Measurements from ENCODE around the gene DNAAF8.

DNAAF8 gene

GRCh38 chr16:4700997-4701743, 33.2 kb upstream of the DNAAF8 start:
- H3K36me3 ChIP-seq (ENCODE audit: insufficient read depth, insufficient read length, low read length) = peaks cover 87% of the 10 kb centered on the region

GRCh38 chr16:4701791-4702465, 32.4 kb upstream of the DNAAF8 start:
- H3K4me3 ChIP-seq (ENCODE audit: insufficient read length, low read depth) = no peak overlapping the region
- H3K36me3 ChIP-seq (ENCODE audit: insufficient read depth, insufficient read length, low read length) = peaks cover 86% of the 10 kb centered on the region
- DNase-seq (ENCODE audit: low read depth, low spot score) = no peak
- H3K9me3 ChIP-seq (ENCODE audit: insufficient read depth, low read length) = no peaks in the 10 kb centered on the region
- TF ChIP-seq YY1 (IDR thresholded peaks at IDR 0.05; ENCODE audit: insufficient read depth, insufficient read length) (no peak), SUZ12 (IDR thresholded peaks at IDR 0.05; ENCODE audit: extremely low read depth, insufficient read depth, insufficient read length) (no peak), ZNF274 (IDR thresholded peaks at IDR 0.05; ENCODE audit: low read depth, low read length) (no peak)
- no peaks in the 10 kb centered on the region for H3K4me1 ChIP-seq (ENCODE audit: insufficient read depth, insufficient read length)
- no peak overlapping the region for H3K9ac ChIP-seq (ENCODE audit: insufficient read length, low read depth)
- no peaks in the 10 kb centered on the region for H3K27me3 ChIP-seq (ENCODE audit: insufficient read depth, insufficient read length)

More at GRCh38 chr16:4700997-4701743, 33.2 kb upstream of the DNAAF8 start:
- H3K27me3 ChIP-seq (ENCODE audit: insufficient read depth, insufficient read length) = no peaks in the 10 kb centered on the region
- TF ChIP-seq ZNF274 (IDR thresholded peaks at IDR 0.05; ENCODE audit: low read depth, low read length) (no peak), SUZ12 (IDR thresholded peaks at IDR 0.05; ENCODE audit: extremely low read depth, insufficient read depth, insufficient read length) (no peak), YY1 (IDR thresholded peaks at IDR 0.05; ENCODE audit: insufficient read depth, insufficient read length) (no peak)
- H3K4me3 ChIP-seq (ENCODE audit: insufficient read length, low read depth) = no peak overlapping the region
- H3K9ac ChIP-seq (ENCODE audit: insufficient read length, low read depth) = no peak overlapping the region
- DNase-seq (ENCODE audit: low read depth, low spot score) = no peak
- peaks cover 4% of the 10 kb centered on the region for H3K4me1 ChIP-seq (ENCODE audit: insufficient read depth, insufficient read length)
- H3K9me3 ChIP-seq (ENCODE audit: insufficient read depth, low read length) = no peaks in the 10 kb centered on the region

- Histone ChIP-seq H3K9me3 (ENCODE audit: insufficient read depth, low read length) (no peaks in the 10 kb centered on the region), H3K27me3 (ENCODE audit: insufficient read depth, insufficient read length) (no peaks in the 10 kb centered on the region), H3K4me3 (ENCODE audit: insufficient read length, low read depth) (no peak overlapping the region), H3K9ac (ENCODE audit: insufficient read length, low read depth) (no peak overlapping the region), H3K36me3 (ENCODE audit: insufficient read depth, insufficient read length, low read length) (peaks cover 85% of the 10 kb centered on the region), H3K4me1 (ENCODE audit: insufficient read depth, insufficient read length) (no peaks in the 10 kb centered on the region)
- no peak for TF ChIP-seq SUZ12 (IDR thresholded peaks at IDR 0.05; ENCODE audit: extremely low read depth, insufficient read depth, insufficient read length)
- no peak for TF ChIP-seq YY1 (IDR thresholded peaks at IDR 0.05; ENCODE audit: insufficient read depth, insufficient read length)
- no peak for DNase-seq (ENCODE audit: low read depth, low spot score)
Observed at GRCh38 chr16:4702466-4702808, 31.9 kb upstream of the DNAAF8 start.

GRCh38 chr16:4703906-4704305, 30.4 kb upstream of the DNAAF8 start:
- Histone ChIP-seq H3K9ac (ENCODE audit: insufficient read length, low read depth) (no peak overlapping the region), H3K4me3 (ENCODE audit: insufficient read length, low read depth) (no peak overlapping the region), H3K9me3 (ENCODE audit: insufficient read depth, low read length) (no peaks in the 10 kb centered on the region), H3K4me1 (ENCODE audit: insufficient read depth, insufficient read length) (no peaks in the 10 kb centered on the region), H3K36me3 (ENCODE audit: insufficient read depth, insufficient read length, low read length) (peaks cover 75% of the 10 kb centered on the region), H3K27me3 (ENCODE audit: insufficient read depth, insufficient read length) (no peaks in the 10 kb centered on the region)
- TF ChIP-seq ZNF274 (IDR thresholded peaks at IDR 0.05; ENCODE audit: low read depth, low read length) = no peak
- no peak for TF ChIP-seq YY1 (IDR thresholded peaks at IDR 0.05; ENCODE audit: insufficient read depth, insufficient read length)
- no peak for TF ChIP-seq SUZ12 (IDR thresholded peaks at IDR 0.05; ENCODE audit: extremely low read depth, insufficient read depth, insufficient read length)
- DNase-seq (ENCODE audit: low read depth, low spot score) = no peak

- Histone ChIP-seq H3K27me3 (ENCODE audit: insufficient read depth, insufficient read length) (no peaks in the 10 kb centered on the region), H3K36me3 (ENCODE audit: insufficient read depth, insufficient read length, low read length) (peaks cover 71% of the 10 kb centered on the region), H3K9ac (ENCODE audit: insufficient read length, low read depth) (no peak overlapping the region)
Observed at GRCh38 chr16:4704491-4704890, 29.8 kb upstream of the DNAAF8 start.

GRCh38 chr16:4704913-4705312, 29.4 kb upstream of the DNAAF8 start:
- Histone ChIP-seq H3K9ac (ENCODE audit: insufficient read length, low read depth) (no peak overlapping the region), H3K9me3 (ENCODE audit: insufficient read depth, low read length) (no peaks in the 10 kb centered on the region), H3K36me3 (ENCODE audit: insufficient read depth, insufficient read length, low read length) (peaks cover 71% of the 10 kb centered on the region), H3K4me1 (ENCODE audit: insufficient read depth, insufficient read length) (no peaks in the 10 kb centered on the region), H3K27me3 (ENCODE audit: insufficient read depth, insufficient read length) (no peaks in the 10 kb centered on the region), H3K4me3 (ENCODE audit: insufficient read length, low read depth) (no peak overlapping the region)
- TF ChIP-seq YY1 (IDR thresholded peaks at IDR 0.05; ENCODE audit: insufficient read depth, insufficient read length) (no peak), ZNF274 (IDR thresholded peaks at IDR 0.05; ENCODE audit: low read depth, low read length) (no peak), SUZ12 (IDR thresholded peaks at IDR 0.05; ENCODE audit: extremely low read depth, insufficient read depth, insufficient read length) (no peak)
- DNase-seq (ENCODE audit: low read depth, low spot score) = no peak

More at GRCh38 chr16:4704491-4704890, 29.8 kb upstream of the DNAAF8 start:
- Histone ChIP-seq H3K4me1 (ENCODE audit: insufficient read depth, insufficient read length) (no peaks in the 10 kb centered on the region), H3K9me3 (ENCODE audit: insufficient read depth, low read length) (no peaks in the 10 kb centered on the region), H3K4me3 (ENCODE audit: insufficient read length, low read depth) (no peak overlapping the region)
- TF ChIP-seq ZNF274 (IDR thresholded peaks at IDR 0.05; ENCODE audit: low read depth, low read length) = no peak
- TF ChIP-seq SUZ12 (IDR thresholded peaks at IDR 0.05; ENCODE audit: extremely low read depth, insufficient read depth, insufficient read length) = no peak
- no peak for TF ChIP-seq YY1 (IDR thresholded peaks at IDR 0.05; ENCODE audit: insufficient read depth, insufficient read length)
- no peak for DNase-seq (ENCODE audit: low read depth, low spot score)

- Histone ChIP-seq H3K36me3 (ENCODE audit: insufficient read depth, insufficient read length, low read length) (peaks cover 64% of the 10 kb centered on the region), H3K9me3 (ENCODE audit: insufficient read depth, low read length) (no peaks in the 10 kb centered on the region), H3K4me1 (ENCODE audit: insufficient read depth, insufficient read length) (no peaks in the 10 kb centered on the region), H3K27me3 (ENCODE audit: insufficient read depth, insufficient read length) (no peaks in the 10 kb centered on the region), H3K4me3 (ENCODE audit: insufficient read length, low read depth) (no peak overlapping the region), H3K9ac (ENCODE audit: insufficient read length, low read depth) (no peak overlapping the region)
- DNase-seq (ENCODE audit: low read depth, low spot score) = no peak
- TF ChIP-seq SUZ12 (IDR thresholded peaks at IDR 0.05; ENCODE audit: extremely low read depth, insufficient read depth, insufficient read length) (no peak), ZNF274 (IDR thresholded peaks at IDR 0.05; ENCODE audit: low read depth, low read length) (no peak), YY1 (IDR thresholded peaks at IDR 0.05; ENCODE audit: insufficient read depth, insufficient read length) (no peak)
Observed at GRCh38 chr16:4706871-4707270, 27.5 kb upstream of the DNAAF8 start.
